Muscle layer of duodenum (tissue), 2 donors: ENCODE data around the gene BRCA1.
"Not testable (repeated sequence)": the region's sequence is repeated elsewhere in the genome, so short reads cannot be mapped to it uniquely, and the experiment has no call there.

Experiments used
- H3K27ac ChIP-seq: one replicate; pipeline ENCODE4 v1.7.0; 2013; ENCODE audit warnings: mild to moderate bottlenecking, low read length
- H3K27me3 ChIP-seq: one replicate; pipeline ENCODE4 v1.7.0; 2013; ENCODE audit warnings: low read depth, mild to moderate bottlenecking, control low read depth, low read length
- H3K36me3 ChIP-seq, 2 donors: one replicate each; pipeline ENCODE4 v1.7.0; 2013; ENCODE audit warnings: low read length in 2 of 2, control low read depth in 1 of 2, mild to moderate bottlenecking in 1 of 2; ENCODE audit not compliant: insufficient read depth in 2 of 2, control insufficient read depth in 1 of 2
- H3K4me1 ChIP-seq, 2 donors: one replicate each; pipeline ENCODE4 v1.7.0; 2013; ENCODE audit warnings: low read length in 2 of 2, mild to moderate bottlenecking in 2 of 2, control low read depth in 1 of 2, moderate library complexity in 1 of 2; ENCODE audit not compliant: insufficient read depth in 2 of 2, control insufficient read depth in 1 of 2
- H3K4me3 ChIP-seq, 2 donors: one replicate each; pipeline ENCODE4 v1.7.0; 2013; ENCODE audit warnings: low read length in 2 of 2, low read depth in 1 of 2, mild to moderate bottlenecking in 1 of 2
- H3K9me3 ChIP-seq, 2 donors: one replicate each; pipeline ENCODE4 v1.7.0; 2013; ENCODE audit warnings: low read length in 2 of 2, control low read depth in 1 of 2, mild to moderate bottlenecking in 1 of 2; ENCODE audit not compliant: control insufficient read depth in 1 of 2
- donor health status: healthy.

BRCA1 gene

GRCh38 chr17:43125133-43125966 lies at the start of gene BRCA1:
BRCA1 (minus strand) TSS chr17:43125364; CDS start chr17:43124096, 1,268 bp downstream.
- no peaks in the 10 kb centered on the region for H3K9me3 ChIP-seq
- H3K4me1 ChIP-seq, result peaks cover 3 to 18% of the 10 kb centered on the region in 2 donors
- H3K36me3 ChIP-seq, result no peaks in the 10 kb centered on the region
- peak within 1 kb of the TSS; percentile 97 for H3K27ac ChIP-seq
- peak within 1 kb of the TSS; percentile 83 to 96 for H3K4me3 ChIP-seq
- no peaks in the 10 kb centered on the region for H3K27me3 ChIP-seq

- H3K36me3 ChIP-seq, result peaks cover 9 to 21% of the 10 kb centered on the region in 2 donors
- peaks cover 13 to 47% of the 10 kb centered on the region in 2 donors for H3K4me1 ChIP-seq
- H3K4me3 ChIP-seq, result peak overlapping the region; percentile 84 to 85
- H3K9me3 ChIP-seq, result no peaks in the 10 kb centered on the region
- no peaks in the 10 kb centered on the region for H3K27me3 ChIP-seq
- peak overlapping the region; percentile 99 for H3K27ac ChIP-seq
Observed at GRCh38 chr17:43171586-43172487, 46.7 kb upstream of the BRCA1 start.

- Histone ChIP-seq H3K27me3 (no peaks in the 10 kb centered on the region), H3K4me3 (peak within 1 kb of the TSS; percentile 84 to 85), H3K9me3 (no peaks in the 10 kb centered on the region), H3K36me3 (peaks cover 6 to 19% of the 10 kb centered on the region in 2 donors), H3K4me1 (peaks cover 10 to 38% of the 10 kb centered on the region in 2 donors), H3K27ac (peak within 1 kb of the TSS; percentile 99)
Observed at GRCh38 chr17:43170766-43171585, 45.8 kb upstream of the BRCA1 start, which contains the start of gene NBR1. NBR1 (plus strand) TSS chr17:43171214; CDS start chr17:43175800, 4,586 bp downstream.

GRCh38 chr17:43170140-43170765 lies 45.1 kb upstream of the BRCA1 start:
- Histone ChIP-seq H3K9me3 (no peaks in the 10 kb centered on the region), H3K4me3 (peak overlapping the region; percentile 84 to 85), H3K27ac (peak overlapping the region; percentile 99), H3K27me3 (no peaks in the 10 kb centered on the region), H3K36me3 (peaks cover 0 to 19% of the 10 kb centered on the region in 2 donors), H3K4me1 (peaks cover 4 to 31% of the 10 kb centered on the region in 2 donors)

- Histone ChIP-seq H3K4me1 (peaks cover 4 to 28% of the 10 kb centered on the region in 2 donors), H3K4me3 (peak overlapping the region; percentile 84 to 85), H3K36me3 (peaks cover 0 to 19% of the 10 kb centered on the region in 2 donors), H3K27me3 (no peaks in the 10 kb centered on the region), H3K27ac (peak overlapping the region; percentile 99), H3K9me3 (no peaks in the 10 kb centered on the region)
Observed at GRCh38 chr17:43169561-43170139, 44.5 kb upstream of the BRCA1 start.

- H3K9me3 ChIP-seq, H3K27ac ChIP-seq, H3K4me3 ChIP-seq, H3K36me3 ChIP-seq, H3K27me3 ChIP-seq: not testable (repeated sequence)
- H3K4me1 ChIP-seq, result peaks cover 0 to 10% of the 10 kb centered on the region in 2 donors
Observed at GRCh38 chr17:43165971-43166370, 40.8 kb upstream of the BRCA1 start.

- not testable (repeated sequence) for H3K27me3 ChIP-seq, H3K9me3 ChIP-seq, H3K4me3 ChIP-seq, H3K36me3 ChIP-seq, H3K27ac ChIP-seq, H3K4me1 ChIP-seq
Observed at GRCh38 chr17:43159957-43160356, 34.8 kb upstream of the BRCA1 start.

- H3K27me3 ChIP-seq, result not testable (repeated sequence)
Observed at GRCh38 chr17:43159232-43159631, 34.1 kb upstream of the BRCA1 start.

GRCh38 chr17:43155666-43156065 lies 30.5 kb upstream of the BRCA1 start:
- Histone ChIP-seq H3K27ac (no peak overlapping the region), H3K4me1 (no peaks in the 10 kb centered on the region), H3K36me3 (no peaks in the 10 kb centered on the region), H3K4me3 (no peak overlapping the region), H3K9me3 (no peaks in the 10 kb centered on the region), H3K27me3 (no peaks in the 10 kb centered on the region)

More at GRCh38 chr17:43159232-43159631, 34.1 kb upstream of the BRCA1 start:
- not testable (repeated sequence) for H3K27ac ChIP-seq, H3K9me3 ChIP-seq, H3K4me1 ChIP-seq, H3K4me3 ChIP-seq, H3K36me3 ChIP-seq

- H3K4me1 ChIP-seq, H3K36me3 ChIP-seq, H3K27me3 ChIP-seq, H3K4me3 ChIP-seq, H3K9me3 ChIP-seq, H3K27ac ChIP-seq: not testable (repeated sequence)
Observed at GRCh38 chr17:43153197-43153835, 28.2 kb upstream of the BRCA1 start.
